OCI-LY1 (cell line): ENCODE measurements around the gene TOR4A.

Experiments used
- H2AFZ ChIP-seq: fragments of 200-600 bp; sonication (generic), shearing (Covaris generic); 2 replicates; pipeline ENCODE4 v1.6.0; 2014; ENCODE audit warnings: antibody characterized with exemption, mild to moderate bottlenecking, low read length
- H3F3A ChIP-seq: fragments of 200-600 bp; sonication (generic), shearing (Covaris generic); 2 replicates; pipeline ENCODE4 v1.6.0; 2014; ENCODE audit warnings: mild to moderate bottlenecking, antibody characterized with exemption, low read length, moderate library complexity; ENCODE audit not compliant: insufficient read depth
- H3K27ac ChIP-seq: fragments of 200-600 bp; sonication (generic); 2 replicates; pipeline ENCODE4 v1.5.1; 2014; ENCODE audit warnings: low read length, mixed run types, mild to moderate bottlenecking, low read depth; ENCODE audit not compliant: poor library complexity, severe bottlenecking
- H3K27me3 ChIP-seq: fragments of 200-600 bp; sonication (generic); 2 replicates; pipeline ENCODE4 v1.6.0; 2014; ENCODE audit warnings: antibody characterized with exemption, mild to moderate bottlenecking, low read length, moderate library complexity; ENCODE audit not compliant: insufficient read depth
- H3K36me3 ChIP-seq: fragments of 200-600 bp; sonication (generic); 2 replicates; pipeline ENCODE4 v1.6.1; 2014; ENCODE audit warnings: mild to moderate bottlenecking, antibody characterized with exemption, low read length, moderate library complexity, mixed read lengths; ENCODE audit not compliant: insufficient read depth
- H3K4me1 ChIP-seq: fragments of 200-600 bp; sonication (generic); 2 replicates; pipeline ENCODE4 v1.5.1; 2014; ENCODE audit warnings: mild to moderate bottlenecking, low read length, moderate library complexity; ENCODE audit not compliant: insufficient read depth, severe bottlenecking
- H3K4me2 ChIP-seq: fragments of 200-600 bp; sonication (generic), shearing (Covaris generic); 2 replicates; pipeline ENCODE4 v1.6.1; 2014; ENCODE audit warnings: low read length
- H3K4me3 ChIP-seq: fragments of 200-600 bp; sonication (generic); 2 replicates; pipeline ENCODE4 v1.5.1; 2014; ENCODE audit warnings: low read length, low read depth, mild to moderate bottlenecking, mixed read lengths; ENCODE audit not compliant: poor library complexity, severe bottlenecking
- H3K79me2 ChIP-seq: fragments of 200-600 bp; shearing (Covaris generic); 2 replicates; pipeline ENCODE4 v1.6.1; 2016; ENCODE audit warnings: mixed run types, low read length, mixed read lengths; ENCODE audit not compliant: insufficient read depth
- H3K9ac ChIP-seq: fragments of 200-600 bp; sonication (generic), shearing (Covaris generic); 2 replicates; pipeline ENCODE4 v1.6.1; 2014; ENCODE audit warnings: mild to moderate bottlenecking, low read length, mixed read lengths
- H3K9me2 ChIP-seq: fragments of 200-600 bp; sonication (generic), shearing (Covaris generic); 2 replicates; pipeline ENCODE4 v1.6.1; 2014; ENCODE audit warnings: low read depth, mild to moderate bottlenecking, low read length, mixed read lengths
- H3K9me3 ChIP-seq: fragments of 200-600 bp; shearing (Covaris generic); 2 replicates; pipeline ENCODE4 v1.6.1; 2014; ENCODE audit warnings: low read length, mixed read lengths
- H4K20me1 ChIP-seq: fragments of 200-600 bp; sonication (generic), shearing (Covaris generic); 2 replicates; pipeline ENCODE4 v1.6.0; 2016; ENCODE audit warnings: mild to moderate bottlenecking, low read length; ENCODE audit not compliant: insufficient read depth
- CTCF ChIP-seq: fragments of 200-600 bp; sonication (generic), shearing (Covaris generic); IDR thresholded peaks from 2 replicates; pipeline ENCODE4 v1.5.1; 2017; ENCODE audit warnings: mild to moderate bottlenecking, antibody characterized with exemption, low read length, moderate library complexity, mixed read lengths
- EZH2 ChIP-seq: fragments of 200-600 bp; sonication (generic), shearing (Covaris generic); IDR thresholded peaks from 2 replicates; pipeline ENCODE4 v1.8.0; 2017; ENCODE audit warnings: borderline replicate concordance, mixed run types, mild to moderate bottlenecking, antibody characterized with exemption, low read length, moderate library complexity, mixed read lengths

The TOR4A gene

GRCh38 chr9:137275588-137276472 lies 1.7 kb upstream of the TOR4A start:
- Histone ChIP-seq H3K79me2 (no peaks in the 10 kb centered on the region), H3K4me3 (no peak overlapping the region), H2AFZ (no peak overlapping the region), H3F3A (no peaks in the 10 kb centered on the region), H3K4me2 (no peak overlapping the region), H3K9ac (no peak overlapping the region; the same call in 1 of the 2 replicates), H3K27me3 (no peaks in the 10 kb centered on the region), H3K36me3 (peaks cover 21% of the 10 kb centered on the region), H4K20me1 (no peaks in the 10 kb centered on the region), H3K27ac (peak overlapping the region; percentile 83), H3K9me2 (no peaks in the 10 kb centered on the region), H3K4me1 (peaks cover 71% of the 10 kb centered on the region), H3K9me3 (no peaks in the 10 kb centered on the region)
- no peak for TF ChIP-seq EZH2

- no peaks in the 10 kb centered on the region for H4K20me1 ChIP-seq
- peak overlapping the region; percentile 83 for H3K27ac ChIP-seq
- no peak overlapping the region for H2AFZ ChIP-seq
These were observed 825 bp upstream of the TOR4A start for GRCh38 chr9:137276473-137277328.

GRCh38 chr9:137278061-137278701 lies 655 bp downstream of the TOR4A start:
- H3K9me3 ChIP-seq, result no peaks in the 10 kb centered on the region
- peaks cover 5% of the 10 kb centered on the region for H3K36me3 ChIP-seq
- H3K9ac ChIP-seq, result peak overlapping the region; percentile 58
- TF ChIP-seq CTCF, result no peak
- H4K20me1 ChIP-seq, result no peaks in the 10 kb centered on the region
- no peaks in the 10 kb centered on the region for H3K27me3 ChIP-seq
- H3K4me3 ChIP-seq, result peak overlapping the region; percentile 57
- H3K9me2 ChIP-seq, result no peaks in the 10 kb centered on the region
- H3F3A ChIP-seq, result 0 out of 2 replicates have a peak, but pooled peaks cover 4% of the 10 kb centered on the region
- H3K4me2 ChIP-seq, result peak overlapping the region; percentile 64
- H2AFZ ChIP-seq, result no peak overlapping the region
- H3K79me2 ChIP-seq, result no peaks in the 10 kb centered on the region
- peak overlapping the region; percentile 83 for H3K27ac ChIP-seq
- peaks cover 64% of the 10 kb centered on the region for H3K4me1 ChIP-seq

More at GRCh38 chr9:137276473-137277328, 825 bp upstream of the TOR4A start:
- Histone ChIP-seq H3K9me2 (no peaks in the 10 kb centered on the region), H3K4me3 (peak overlapping the region; percentile 57), H3F3A (no peaks in the 10 kb centered on the region), H3K79me2 (no peaks in the 10 kb centered on the region), H3K4me1 (peaks cover 64% of the 10 kb centered on the region), H3K9ac (peak overlapping the region; percentile 58), H3K36me3 (peaks cover 18% of the 10 kb centered on the region), H3K4me2 (peak overlapping the region; percentile 64), H3K27me3 (no peaks in the 10 kb centered on the region), H3K9me3 (no peaks in the 10 kb centered on the region)
- no peak for TF ChIP-seq EZH2
- no peak for TF ChIP-seq CTCF
